PFSK-1 (cell line): ENCODE results near the gene PISD.

ENCODE experiments used
- FOXP2 ChIP-seq: optimal IDR thresholded peaks from 2 replicates; pipeline ENCODE3; 2011; ENCODE audit warnings: borderline replicate concordance, control low read depth, inconsistent platforms; ENCODE audit not compliant: insufficient read depth; ENCODE audit errors: extremely low read length, extremely low read depth
- POLR2AphosphoS5 ChIP-seq: IDR thresholded peaks from 2 replicates; pipeline ENCODE4 v1.6.1; 2012; ENCODE audit warnings: low read depth, mild to moderate bottlenecking, control low read depth, low read length, moderate library complexity
- TAF1 ChIP-seq: IDR thresholded peaks from 2 replicates; pipeline ENCODE4 v1.6.1; 2012; ENCODE audit warnings: low read length, control low read depth, borderline replicate concordance; ENCODE audit not compliant: insufficient read depth
- TF ChIP-seq, protein P1 (sequence below), 2 experiments: IDR thresholded peaks; 2 replicates each; pipeline versions ENCODE4 v1.6.1 to v1.8.0; 2011 to 2012; ENCODE audit warnings: low read depth in 2 of 2, low read length in 2 of 2, control low read depth in 1 of 2, inconsistent platforms in 1 of 2, mild to moderate bottlenecking in 1 of 2, moderate library complexity in 1 of 2; ENCODE audit not compliant: insufficient read depth in 1 of 2

DNA sequence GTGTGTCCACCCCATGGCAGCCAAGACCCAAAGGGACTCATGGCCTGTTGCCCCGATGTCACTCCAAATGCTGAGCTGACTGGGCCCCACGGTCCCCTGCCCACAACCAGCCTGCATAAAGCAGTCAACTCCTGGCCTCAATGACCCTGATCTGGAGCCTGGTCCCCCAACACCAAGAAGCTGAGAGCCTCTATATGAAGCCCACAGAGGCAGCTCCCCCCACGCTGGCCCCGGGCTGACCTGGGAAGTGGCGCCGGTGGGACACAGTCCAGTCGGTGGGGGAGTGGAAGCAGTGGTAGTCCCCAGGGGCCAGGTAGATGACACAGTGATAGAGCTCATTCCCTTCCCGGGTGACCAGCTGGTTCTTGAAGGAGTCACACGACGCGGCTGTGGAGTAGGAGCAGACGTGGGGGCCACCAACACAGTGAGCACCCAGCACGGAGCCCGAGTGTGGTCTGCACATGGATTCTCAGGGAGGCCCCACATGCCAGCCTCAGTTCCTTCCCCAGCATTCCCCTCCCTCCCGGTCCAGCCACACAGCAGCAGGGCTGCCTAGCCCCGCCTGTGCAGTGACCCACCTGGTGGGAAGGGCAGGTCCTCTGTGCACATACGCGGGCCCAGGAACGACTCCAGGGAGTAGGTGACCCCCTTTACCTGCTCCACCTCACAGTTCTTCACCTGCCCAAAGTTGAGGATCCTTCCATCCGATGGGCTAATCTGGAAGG is 41.1 kb downstream of the PISD start:
- no peak for TF ChIP-seq TAF1
- TF ChIP-seq, protein P1, sequence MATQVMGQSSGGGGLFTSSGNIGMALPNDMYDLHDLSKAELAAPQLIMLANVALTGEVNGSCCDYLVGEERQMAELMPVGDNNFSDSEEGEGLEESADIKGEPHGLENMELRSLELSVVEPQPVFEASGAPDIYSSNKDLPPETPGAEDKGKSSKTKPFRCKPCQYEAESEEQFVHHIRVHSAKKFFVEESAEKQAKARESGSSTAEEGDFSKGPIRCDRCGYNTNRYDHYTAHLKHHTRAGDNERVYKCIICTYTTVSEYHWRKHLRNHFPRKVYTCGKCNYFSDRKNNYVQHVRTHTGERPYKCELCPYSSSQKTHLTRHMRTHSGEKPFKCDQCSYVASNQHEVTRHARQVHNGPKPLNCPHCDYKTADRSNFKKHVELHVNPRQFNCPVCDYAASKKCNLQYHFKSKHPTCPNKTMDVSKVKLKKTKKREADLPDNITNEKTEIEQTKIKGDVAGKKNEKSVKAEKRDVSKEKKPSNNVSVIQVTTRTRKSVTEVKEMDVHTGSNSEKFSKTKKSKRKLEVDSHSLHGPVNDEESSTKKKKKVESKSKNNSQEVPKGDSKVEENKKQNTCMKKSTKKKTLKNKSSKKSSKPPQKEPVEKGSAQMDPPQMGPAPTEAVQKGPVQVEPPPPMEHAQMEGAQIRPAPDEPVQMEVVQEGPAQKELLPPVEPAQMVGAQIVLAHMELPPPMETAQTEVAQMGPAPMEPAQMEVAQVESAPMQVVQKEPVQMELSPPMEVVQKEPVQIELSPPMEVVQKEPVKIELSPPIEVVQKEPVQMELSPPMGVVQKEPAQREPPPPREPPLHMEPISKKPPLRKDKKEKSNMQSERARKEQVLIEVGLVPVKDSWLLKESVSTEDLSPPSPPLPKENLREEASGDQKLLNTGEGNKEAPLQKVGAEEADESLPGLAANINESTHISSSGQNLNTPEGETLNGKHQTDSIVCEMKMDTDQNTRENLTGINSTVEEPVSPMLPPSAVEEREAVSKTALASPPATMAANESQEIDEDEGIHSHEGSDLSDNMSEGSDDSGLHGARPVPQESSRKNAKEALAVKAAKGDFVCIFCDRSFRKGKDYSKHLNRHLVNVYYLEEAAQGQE (IDR thresholded peaks at IDR 0.05; ENCODE audit: insufficient read depth in 1 of 2, low read depth in 2 of 2, low read length in 2 of 2): no peak
- TF ChIP-seq POLR2AphosphoS5: no peak
- no peak for TF ChIP-seq FOXP2
